ENCODE measurements around the gene UAP1.

The UAP1 gene

DNA sequence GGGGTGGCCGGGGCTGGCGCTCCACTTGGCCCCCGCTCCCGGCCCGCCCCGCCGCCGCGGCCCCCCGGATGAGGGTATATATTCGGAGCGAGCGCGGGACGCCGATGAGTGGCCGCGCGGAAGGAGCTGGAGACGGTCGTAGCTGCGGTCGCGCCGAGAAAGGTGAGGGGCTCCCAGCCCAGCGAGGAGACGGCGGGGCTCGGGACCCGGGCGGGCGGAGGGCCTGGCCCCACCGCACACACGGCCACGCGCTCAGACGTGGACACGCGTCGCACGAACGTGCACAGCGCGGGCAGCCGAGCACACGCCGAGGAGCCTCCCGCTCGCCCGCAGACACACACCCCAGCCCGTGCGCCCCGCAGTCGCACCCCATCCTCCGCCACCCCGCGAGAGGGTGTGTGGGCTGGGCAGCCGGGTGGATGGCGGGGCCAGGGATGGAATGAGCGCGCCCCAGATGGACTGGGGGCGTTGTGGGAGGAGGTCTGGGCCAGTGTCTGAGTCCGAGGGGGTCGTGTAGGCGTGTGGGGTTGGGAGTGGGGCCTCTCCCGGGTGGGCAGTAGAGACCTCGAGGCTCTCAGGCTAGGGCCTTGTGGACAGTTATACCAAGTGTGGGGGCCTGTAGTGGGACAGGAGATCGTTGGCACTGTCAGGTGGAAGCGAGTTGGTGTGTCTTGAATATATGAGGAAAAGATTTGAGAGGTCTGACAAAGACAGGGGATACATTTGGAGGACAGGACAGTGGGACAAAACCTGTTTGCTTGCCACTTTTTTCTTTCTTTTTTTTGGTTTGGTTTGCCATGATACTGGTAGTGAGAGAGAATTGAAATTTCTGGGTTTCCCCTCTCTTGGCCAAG, at the start of gene UAP1:
Gene UAP1, plus strand, starts transcription at position 107 of the 854 bp plus-strand sequence. CDS start 4,347 bp downstream, outside the sequence.
- peak; percentile 9 for DNase-seq

DNA sequence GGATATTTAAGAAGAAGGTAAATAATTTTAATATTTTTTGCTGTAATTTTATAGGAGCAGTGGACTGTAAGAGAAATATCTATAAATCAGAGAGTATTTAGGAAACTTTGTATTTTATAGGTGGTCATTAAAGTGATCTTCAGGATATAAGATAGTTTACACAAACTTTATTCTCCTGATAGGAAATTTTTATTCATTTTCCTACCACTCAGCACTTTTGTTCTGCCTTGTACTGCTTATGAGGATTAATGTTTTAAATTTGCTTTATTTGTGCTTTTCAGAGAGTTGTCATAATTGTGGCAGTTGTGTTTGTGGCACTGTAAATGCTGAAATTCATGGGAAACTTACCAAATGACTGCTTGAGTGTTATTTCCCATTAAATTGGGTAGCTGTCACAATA, 34.2 kb upstream of the UAP1 start:
- no peak for DNase-seq

DNA sequence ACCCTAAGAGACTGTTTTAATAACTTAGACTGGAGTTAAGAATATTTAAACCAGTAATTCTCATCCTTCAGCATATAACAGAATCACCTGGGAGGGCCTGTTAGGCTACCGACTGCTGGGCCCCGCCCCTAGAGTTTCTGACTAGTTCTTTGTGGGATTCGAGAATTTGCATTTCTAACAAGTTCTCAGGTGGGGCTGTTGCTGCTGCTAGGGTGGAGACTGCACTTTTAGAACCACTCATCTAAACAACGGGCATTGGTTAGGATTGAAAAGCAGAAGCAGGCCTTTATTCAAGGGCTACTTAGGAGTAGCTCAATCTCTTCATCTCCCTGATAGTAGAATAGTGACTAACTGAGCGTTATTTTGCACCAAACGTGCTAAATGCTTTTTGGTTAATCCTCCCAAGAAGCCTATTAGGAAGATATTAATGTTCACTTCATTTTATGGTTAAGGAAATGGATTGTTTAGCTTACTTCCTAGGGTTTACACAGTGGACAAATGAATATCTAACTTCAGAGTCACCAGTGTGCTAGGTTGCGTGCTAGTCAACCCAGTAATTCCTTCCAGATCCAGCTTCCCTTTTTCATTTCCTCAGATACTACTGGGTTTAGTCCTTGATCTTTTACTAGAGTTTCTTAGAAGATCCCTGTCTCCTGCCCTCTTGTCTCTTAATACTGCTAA, 31.1 kb upstream of the UAP1 start:
- DNase-seq = no peak

DNA sequence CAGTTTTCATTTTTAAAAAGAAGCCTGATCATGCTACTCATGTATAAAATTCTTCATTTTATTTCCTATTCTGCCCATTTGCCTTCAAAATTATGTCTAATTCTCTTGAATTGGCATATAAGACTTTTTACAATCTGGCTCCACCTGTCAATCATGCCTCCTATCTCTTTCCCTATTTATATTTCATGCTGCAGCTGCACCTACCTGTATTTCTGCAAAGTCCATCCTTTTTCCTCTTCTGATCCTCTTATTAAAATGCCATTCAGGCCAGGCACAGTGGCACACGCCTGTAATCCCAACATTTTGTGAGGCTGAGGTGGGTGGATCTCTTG, 30.6 kb upstream of the UAP1 start:
- DNase-seq = no peak

DNA sequence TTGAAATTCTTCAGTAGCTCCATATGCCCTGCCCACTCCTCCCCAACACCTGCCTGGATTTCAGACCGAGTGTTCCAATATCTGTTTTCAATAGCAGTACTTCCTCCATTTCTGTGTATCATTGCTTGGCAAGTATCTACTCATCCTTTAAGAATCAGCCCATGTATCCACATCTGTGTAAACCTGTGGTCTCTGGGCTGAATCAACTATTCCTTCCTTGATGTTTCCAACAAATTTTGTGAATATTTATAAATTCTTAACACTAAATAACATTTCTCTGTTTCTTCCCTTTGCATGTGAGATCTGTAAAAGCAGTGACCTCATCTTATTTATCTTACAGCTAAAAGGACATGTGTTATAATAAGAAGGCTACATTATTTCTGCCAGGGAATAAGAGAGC, 26.0 kb upstream of the UAP1 start:
- DNase-seq = no peak

DNA sequence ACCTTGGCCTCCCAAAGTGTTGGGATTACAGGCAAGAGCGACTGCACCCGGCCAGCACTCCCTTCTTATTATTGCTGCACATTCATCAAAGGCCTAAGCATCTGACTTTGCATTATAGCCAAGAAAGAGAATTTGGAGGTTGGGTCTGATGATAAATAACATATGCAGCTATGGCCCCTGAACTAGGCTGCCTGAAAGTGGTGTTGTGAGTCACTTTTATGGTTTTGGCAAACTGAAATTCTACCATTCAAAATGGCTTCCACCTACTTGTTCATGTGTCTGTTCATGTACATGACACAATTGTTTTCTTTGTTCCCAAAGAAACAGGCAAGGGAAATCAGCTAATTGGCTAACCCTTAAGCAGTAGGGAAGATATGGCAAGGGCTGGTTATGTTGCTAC, 25.0 kb upstream of the UAP1 start:
- peak; percentile 45 for DNase-seq

DNA sequence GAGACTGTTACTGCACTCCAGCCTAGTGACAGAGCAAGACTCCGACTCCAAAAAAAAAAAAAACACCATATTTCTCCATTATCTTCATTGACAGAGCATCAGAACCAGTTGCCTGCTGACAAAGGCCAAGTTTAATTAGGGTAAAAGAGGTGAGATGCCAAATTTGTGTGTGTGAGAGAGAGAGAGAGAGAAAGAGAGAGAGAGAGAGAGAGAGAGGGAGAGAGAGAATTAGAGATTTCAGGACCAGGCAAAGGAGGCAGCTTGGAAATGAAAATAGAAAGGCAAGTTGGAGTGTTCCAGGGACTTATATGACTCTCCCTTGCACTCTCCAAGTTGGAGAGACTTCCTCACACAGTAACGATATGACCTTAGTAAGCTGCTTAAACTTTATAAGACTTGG, 24.3 kb upstream of the UAP1 start:
- DNase-seq = no peak

DNA sequence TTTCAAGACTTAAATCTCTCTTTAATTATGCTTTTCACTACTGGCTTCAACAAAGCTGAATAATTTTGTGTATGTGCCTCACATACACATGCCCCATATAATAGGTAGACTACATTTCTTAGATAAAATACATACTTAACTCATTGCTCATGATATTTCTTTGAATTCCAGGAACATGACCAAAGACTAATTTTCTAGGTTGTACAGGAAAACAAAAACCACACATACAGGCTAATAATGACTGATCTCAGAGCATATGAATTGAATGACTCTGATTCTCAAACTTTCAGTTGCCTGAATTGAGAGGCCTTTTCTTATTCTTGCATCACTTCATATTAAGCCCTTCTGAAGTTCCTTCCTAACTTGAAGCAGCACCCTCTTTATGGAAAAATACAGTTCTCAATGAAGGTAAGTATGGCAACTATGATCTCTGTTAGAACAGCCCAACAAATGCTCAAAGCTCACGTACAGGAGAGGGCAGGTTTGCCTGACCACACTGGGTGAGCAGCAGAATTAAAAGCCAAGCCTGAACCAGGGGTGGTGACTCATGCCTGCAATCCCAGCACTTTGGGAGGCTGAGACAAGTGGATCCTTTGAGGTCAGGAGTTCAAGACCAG, 22.6 kb upstream of the UAP1 start:
- DNase-seq = peak; percentile 72

DNA sequence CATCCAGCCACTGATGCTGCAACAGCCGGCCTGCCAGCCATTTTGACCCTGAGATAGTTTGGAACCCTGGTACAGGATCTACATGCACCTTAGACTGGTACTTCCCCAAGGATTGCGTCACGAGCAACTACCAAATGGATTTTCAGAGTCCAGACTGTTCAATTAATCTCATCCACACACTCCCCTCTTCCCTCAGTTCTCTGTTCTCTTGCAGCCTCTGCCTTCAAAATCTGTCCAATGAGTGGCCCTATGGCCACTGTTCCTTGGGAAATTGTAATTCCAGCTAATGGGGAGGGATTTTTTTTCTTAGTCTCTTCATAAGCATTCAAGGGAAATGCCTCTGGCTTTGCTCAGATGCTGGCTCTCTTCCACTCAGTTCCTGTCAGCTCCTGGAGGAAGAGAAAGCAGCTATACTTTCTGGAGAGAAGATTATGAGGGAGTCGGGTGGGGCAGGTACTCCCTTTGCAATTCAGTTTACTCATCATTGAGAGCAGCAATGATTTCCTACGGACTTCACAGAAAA, 19.8 kb upstream of the UAP1 start:
- DNase-seq = no peak

DNA sequence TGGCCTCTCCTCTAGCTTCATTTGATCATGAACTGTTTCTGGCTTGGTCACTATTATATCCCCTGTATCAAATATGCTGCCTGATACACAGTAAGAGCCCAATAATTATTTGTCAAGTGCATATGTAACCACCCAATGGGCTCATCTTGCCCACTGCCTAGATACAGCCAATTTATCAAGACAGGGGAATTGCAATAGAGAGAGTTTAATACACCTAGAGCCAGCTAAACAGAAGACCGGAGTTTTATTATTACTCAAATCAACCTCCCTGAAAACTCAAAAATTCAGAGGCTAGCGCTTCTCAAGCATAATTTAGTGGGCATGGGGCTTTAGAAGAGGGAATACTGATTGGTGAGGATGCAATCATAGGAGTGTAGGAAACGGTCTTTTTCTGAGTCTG, 18.3 kb upstream of the UAP1 start:
- DNase-seq = no peak

DNA sequence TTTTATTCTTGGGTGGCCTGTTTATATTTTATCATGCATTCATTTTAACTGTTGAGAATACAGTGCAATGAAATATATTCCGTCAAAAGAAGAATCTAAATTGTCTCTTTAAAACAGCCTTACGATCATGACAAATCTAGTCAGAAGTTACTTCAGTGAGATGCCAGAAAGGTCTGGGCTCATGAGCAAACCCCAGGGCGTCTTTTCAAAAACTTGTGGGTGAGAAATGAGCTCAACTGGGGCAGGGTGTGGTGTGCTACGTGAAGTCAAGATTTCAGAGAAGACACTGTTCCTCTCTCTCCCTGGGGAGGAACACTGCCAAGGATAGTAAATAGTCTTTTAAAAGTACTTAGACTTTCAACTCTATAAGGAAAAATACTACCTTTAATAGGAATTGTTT, 13.4 kb upstream of the UAP1 start:
- DNase-seq = peak; percentile 31

DNA sequence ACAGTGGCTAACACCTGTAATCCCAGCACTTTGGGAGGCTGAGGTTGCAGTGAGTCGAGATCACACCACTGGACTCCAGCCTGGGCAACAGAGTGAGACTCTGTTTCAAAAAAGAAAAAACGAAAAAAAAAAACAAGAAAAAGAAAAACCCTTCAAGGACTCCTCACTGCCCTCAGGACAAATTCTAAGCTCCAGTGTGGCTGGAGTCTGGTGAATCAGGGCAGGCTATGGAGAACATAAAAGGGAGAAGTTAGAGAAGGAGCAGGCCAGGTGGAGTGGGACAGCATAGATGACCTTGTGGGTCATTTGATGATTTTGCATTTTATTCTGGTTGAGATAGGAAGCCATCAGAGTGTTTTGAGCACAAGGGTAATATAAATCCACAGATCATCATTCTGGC, 12.5 kb upstream of the UAP1 start:
- no peak for DNase-seq

DNA sequence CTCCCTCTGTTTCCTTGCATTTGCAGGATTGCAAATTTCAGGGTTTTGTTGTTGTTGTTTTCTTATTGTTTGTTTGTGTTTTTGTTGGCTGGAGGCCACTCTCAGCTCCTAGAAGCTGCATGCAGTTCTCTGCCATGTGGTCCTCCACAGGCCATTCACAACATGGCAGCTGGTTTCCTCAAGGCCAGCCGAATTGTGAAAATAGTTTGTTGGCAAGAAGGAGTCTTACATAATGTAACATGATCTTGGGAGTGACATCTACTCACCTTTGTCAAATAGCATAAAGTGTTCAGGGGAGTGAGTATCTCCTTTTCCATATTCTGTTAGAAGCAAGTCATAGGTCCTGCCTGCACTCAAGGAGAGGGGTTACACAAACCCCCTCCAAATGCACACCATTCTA, 10.6 kb upstream of the UAP1 start:
- no peak for DNase-seq

DNA sequence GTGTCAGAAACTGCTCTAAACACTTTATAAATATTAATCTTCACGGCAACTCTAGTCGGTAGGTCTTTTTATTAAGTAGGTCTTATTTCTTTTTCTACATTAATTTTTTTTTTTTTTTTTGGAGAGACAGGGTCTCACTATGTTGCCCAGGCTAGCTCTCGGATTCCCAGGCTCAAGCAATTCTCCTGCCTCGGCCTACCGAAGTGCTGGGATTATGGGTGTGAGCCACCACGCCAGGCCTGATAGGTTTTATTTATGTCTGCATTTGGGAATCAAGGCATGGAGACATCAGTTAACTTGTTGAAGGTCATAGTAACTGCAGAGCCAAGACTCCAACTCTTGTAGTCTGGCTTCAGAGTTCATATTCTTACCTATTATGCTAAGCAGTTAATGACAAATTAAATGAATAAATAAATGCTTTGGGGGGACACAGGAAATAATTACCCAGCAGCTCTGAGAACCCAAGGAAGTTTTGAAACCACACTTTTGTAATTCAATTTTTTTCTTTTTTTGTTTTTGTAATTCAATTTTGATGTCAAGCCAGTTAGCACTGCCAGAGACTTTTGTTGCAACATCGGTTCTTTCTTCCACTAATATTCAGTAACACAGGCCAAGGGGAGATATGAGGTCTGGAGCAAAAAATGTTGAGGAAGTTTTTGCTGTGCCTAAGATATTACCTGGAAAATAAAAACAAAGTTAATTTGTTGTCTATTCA, 9.4 kb upstream of the UAP1 start:
- DNase-seq = no peak

DNA sequence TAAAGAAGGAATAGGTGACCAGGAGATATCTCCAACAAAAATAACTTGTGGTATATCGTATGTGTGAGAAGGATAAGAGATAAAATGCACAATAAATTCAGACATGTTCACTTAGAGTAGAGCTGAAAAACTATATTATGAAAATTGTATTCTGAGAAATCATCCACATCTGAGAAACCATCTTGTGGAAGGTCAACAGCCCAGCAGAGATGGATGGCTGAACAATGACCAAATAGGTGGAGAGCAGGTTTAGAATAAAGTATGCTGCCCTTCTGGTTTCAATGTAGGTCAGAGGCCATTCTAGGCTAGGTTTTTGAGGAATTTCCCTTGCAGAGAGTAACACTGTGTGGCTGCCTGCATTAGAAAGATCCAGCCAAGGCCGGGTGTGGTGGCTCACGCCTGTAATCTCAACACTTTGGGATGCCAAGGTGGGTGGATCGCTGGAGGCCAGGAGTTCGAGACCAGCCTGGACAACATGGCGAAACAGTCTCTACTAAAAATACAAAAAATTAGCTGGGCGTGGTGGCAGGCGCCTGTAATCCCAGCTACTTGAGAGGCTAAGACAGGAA, 8.8 kb upstream of the UAP1 start:
- no peak for DNase-seq

DNA sequence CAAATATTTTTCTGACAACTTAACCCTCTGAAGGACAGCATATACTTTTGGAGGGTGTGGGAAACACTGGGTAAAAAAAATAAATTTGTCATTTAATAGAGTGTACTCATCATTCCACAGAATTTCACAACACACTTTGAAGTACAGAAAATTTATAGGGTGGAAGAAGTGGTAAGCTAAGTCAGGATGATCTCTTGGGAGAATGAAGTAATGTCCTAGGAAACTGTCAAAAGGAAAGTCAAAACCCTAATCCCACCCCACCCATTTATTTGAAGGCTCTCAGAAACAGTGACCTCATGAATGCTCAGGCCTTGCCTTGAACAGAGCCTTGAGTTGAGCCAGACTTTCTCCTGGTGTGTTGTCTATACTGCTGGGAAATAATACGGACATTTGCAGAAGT, 7.3 kb upstream of the UAP1 start:
- DNase-seq = no peak

DNA sequence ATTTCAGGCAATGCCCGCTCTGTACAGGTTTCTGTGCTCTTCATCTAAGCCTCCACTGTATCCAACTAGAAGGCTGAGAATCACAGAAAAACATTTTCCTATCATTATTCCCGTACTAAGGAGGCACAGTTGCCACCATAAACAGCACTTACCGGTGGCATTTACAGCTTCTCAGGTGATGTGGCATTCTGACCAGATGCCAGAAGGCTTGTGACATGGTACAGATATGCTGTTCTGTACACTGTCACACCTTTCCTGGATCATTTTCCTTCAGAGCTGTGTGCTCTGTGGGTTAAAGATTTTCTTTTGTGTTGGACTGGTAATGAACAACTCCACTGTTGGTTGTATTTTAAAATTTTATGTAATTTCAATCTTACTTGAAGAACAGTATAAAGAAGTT, 4.0 kb upstream of the UAP1 start:
- no peak for DNase-seq

DNA sequence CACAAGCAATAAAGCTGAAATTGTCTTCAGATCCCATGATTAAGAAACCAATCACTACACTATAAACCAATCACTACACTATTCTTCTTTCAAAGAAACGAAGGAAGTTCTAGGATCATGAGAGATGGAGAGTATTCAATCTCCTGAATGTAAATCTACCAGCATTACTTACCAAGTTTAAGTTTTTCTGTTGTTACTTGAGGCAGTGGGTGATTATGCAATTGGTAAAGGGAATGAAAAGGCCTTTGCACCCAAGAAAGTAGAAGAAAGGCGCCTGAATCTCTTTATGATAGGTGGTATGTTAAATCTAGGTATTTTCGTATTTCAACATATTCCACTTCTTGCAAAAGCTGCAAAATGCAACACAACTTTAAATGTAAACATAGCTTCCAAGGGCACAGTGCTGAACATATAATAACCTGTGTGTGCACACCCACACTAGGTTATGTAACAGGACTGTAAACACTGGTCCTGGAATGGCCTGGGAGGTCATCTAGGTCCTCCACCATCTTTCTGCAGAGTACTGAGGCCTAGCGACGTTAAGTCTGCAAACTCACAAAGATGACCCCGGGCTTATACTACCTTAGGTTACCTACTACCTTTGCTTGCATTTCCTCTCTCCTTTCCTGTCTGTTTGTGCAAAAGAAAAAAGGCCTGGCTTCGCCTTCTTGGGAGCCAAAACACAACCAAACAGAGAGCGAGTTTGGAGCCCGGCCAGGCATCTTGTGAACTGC, 1.1 kb upstream of the UAP1 start:
- DNase-seq = no peak

DNA sequence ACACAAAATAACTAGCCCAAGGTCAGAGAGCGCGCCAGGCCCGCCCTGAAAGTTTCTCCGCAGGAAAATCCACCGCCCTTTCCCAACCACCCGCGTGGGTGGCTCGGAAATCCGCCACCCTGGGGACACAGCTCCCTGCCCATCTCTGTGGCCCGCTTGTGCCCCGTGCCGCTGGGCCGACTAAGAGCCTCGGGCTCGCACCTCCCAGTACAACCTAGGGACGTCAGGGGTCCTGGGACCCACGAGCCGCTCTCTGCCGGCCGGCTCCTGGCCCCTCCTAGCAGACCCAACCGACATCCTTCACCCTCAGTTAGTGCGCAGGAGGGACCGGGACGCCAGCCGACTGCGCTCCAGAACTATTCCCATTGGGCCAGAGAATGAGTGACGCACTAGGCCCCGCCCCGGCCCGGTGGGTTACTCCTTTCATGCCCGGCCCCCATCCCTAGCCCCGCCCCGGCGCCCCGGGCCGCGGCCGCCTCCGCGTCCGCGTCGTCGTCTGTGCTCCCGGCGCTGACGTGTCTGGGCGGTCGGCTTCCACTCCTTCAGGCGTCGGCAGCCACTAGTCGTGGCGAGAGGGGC, 396 bp upstream of the UAP1 start:
- DNase-seq = peak; percentile 98

DNA sequence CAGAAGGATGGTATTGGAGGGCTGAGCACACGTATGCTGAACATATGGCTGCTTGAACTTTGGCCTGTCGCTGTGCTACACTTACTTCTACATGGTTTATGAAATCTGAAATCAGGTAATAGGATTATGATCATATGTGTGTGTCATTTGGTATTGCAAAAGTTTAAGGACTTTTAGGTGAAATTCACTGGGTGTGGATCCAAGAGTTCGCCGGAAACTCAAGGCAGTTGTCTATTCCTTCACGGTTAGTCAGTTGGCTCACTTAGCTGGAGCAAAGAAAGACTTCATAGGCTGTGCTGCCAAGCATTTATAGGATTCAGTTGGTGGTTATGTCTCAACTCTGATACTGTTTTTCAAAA, 927 bp downstream of the UAP1 start:
- DNase-seq = no peak

DNA sequence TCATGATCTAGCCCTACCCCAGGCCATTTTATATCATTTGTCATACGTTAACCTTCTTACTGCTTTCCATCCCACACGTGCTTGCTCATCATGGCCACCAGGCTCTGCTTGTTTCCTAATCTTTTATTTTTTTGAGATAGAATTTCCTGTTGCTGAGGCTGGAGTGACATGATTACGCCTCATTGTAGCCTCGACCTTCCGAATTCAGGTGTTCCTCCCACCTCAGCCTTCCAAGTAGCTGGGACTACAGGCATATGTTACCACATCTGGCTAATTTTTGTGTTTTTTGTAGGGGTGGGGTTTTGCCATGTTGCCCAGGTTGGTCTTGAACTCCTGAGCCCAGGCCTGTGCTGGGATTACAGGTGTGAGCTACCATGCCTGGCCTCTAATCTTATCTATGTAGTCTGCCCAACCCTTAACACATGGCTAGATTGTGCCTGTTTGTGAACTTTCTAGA, 3.3 kb downstream of the UAP1 start:
- DNase-seq = no peak

DNA sequence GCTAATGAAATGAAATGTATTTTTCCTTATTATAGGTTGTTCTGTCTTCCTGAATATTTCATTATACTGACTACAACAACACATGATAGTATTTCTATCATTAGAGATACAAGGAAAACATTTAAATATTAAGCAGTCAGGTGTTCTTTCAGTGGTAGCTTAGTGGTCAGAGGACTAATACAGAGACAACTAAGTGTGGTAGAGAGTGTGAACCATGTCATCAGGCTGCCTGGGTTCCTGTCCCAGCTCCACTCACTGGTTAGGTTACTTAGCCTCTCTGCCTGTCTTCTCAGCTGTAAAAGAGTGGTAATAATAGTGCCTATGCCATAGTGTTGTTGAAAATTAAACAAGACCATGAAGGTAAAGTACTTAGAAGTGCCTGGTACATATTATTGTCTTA, 3.9 kb downstream of the UAP1 start:
- peak; percentile 28 for DNase-seq
